Endodermal cell (in vitro differentiated cells): ENCODE data around the gene DBNDD2. TPM values are rescaled to one million over a fixed set of nuclear protein-coding genes. Genes with fewer than 3 reads are reported as not detected.

Experiments used
- DNase-seq: peaks from one replicate; pipeline ENCODE4 v3.0.0-alpha.2; 2017
- H3K27ac ChIP-seq: 2 replicates; pipeline ENCODE4 v1.5.1; 2013; ENCODE audit warnings: mild to moderate bottlenecking, low read depth, low read length, moderate library complexity
- H3K27me3 ChIP-seq: 2 replicates; pipeline ENCODE4 v1.6.1; 2013; ENCODE audit warnings: mild to moderate bottlenecking, low read length, moderate library complexity; ENCODE audit not compliant: insufficient read depth, control insufficient read depth, poor library complexity, severe bottlenecking
- H3K36me3 ChIP-seq: 2 replicates; pipeline ENCODE4 v1.7.0; 2013; ENCODE audit warnings: mild to moderate bottlenecking, low read length, moderate library complexity; ENCODE audit not compliant: control insufficient read depth, insufficient read depth
- H3K4me1 ChIP-seq: one replicate; pipeline ENCODE4 v1.7.0; 2013; ENCODE audit warnings: low read length; ENCODE audit not compliant: control insufficient read depth, insufficient read depth
- H3K4me3 ChIP-seq: 2 replicates; pipeline ENCODE4 v1.5.1; 2013; ENCODE audit warnings: mild to moderate bottlenecking, low read length, moderate library complexity
- H3K9ac ChIP-seq: 2 replicates; pipeline ENCODE4 v1.6.1; 2013; ENCODE audit warnings: mild to moderate bottlenecking, low read length, moderate library complexity; ENCODE audit not compliant: poor library complexity, severe bottlenecking; ENCODE audit errors: extremely low read depth
- H3K9me3 ChIP-seq: 2 replicates; pipeline ENCODE4 v1.6.1; 2013; ENCODE audit warnings: mild to moderate bottlenecking, low read length, moderate library complexity; ENCODE audit not compliant: control insufficient read depth
- H3K27ac Mint-ChIP-seq: 2 replicates; pipeline ENCODE4 v1.8.0; 2020; ENCODE audit warnings: mixed read lengths
- H3K27me3 Mint-ChIP-seq: 2 replicates; pipeline ENCODE4 v1.8.0; 2021; ENCODE audit warnings: mild to moderate bottlenecking, mixed read lengths; ENCODE audit not compliant: insufficient read depth
- H3K36me3 Mint-ChIP-seq: 2 replicates; pipeline ENCODE4 v1.8.0; 2020; ENCODE audit warnings: low read depth, mixed read lengths
- H3K4me1 Mint-ChIP-seq: 2 replicates; pipeline ENCODE4 v1.8.0; 2020; ENCODE audit warnings: mixed read lengths
- H3K4me3 Mint-ChIP-seq: 2 replicates; pipeline ENCODE4 v1.8.0; 2020; ENCODE audit warnings: mild to moderate bottlenecking, moderate library complexity, mixed read lengths
- H3K9me3 Mint-ChIP-seq: 2 replicates; pipeline ENCODE4 v1.8.0; 2020; ENCODE audit warnings: mild to moderate bottlenecking, mixed read lengths
- CTCF ChIP-seq: fragments of 200-600 bp; sonication (generic); conservative IDR thresholded peaks from 2 replicates; pipeline ENCODE4 v1.5.0; 2021; ENCODE audit warnings: antibody characterized with exemption, mild to moderate bottlenecking
- WGBS, 2 experiments: methylation state at CpG; one replicate each; pipeline versions ENCODE4 v1.1.5 to v1.1.7; 2013; ENCODE audit warnings: missing lambda C conversion rate in 2 of 2, mixed read lengths in 1 of 2; ENCODE audit not compliant: insufficient coverage in 1 of 2, insufficient read length in 1 of 2; 5-methylcytosine and 5-hydroxymethylcytosine counted together
- total RNA-seq, 2 donors: library from RNA; stranded (reverse); fragmentation: NEBNext Ultra II Directional in 1 of 2; extraction: Animal tissue kit (Norgen Biotek cat#: 25700) in 1 of 2; gene quantifications; 2 replicates in 1 of 2; 3 replicates in 1 of 2; pipeline ENCODE4 v1.2.1, GENCODE V29; 2021

DBNDD2 gene
- total RNA-seq, 2 donors from 2014 or later = 63.2 to 69.1 TPM

DNA sequence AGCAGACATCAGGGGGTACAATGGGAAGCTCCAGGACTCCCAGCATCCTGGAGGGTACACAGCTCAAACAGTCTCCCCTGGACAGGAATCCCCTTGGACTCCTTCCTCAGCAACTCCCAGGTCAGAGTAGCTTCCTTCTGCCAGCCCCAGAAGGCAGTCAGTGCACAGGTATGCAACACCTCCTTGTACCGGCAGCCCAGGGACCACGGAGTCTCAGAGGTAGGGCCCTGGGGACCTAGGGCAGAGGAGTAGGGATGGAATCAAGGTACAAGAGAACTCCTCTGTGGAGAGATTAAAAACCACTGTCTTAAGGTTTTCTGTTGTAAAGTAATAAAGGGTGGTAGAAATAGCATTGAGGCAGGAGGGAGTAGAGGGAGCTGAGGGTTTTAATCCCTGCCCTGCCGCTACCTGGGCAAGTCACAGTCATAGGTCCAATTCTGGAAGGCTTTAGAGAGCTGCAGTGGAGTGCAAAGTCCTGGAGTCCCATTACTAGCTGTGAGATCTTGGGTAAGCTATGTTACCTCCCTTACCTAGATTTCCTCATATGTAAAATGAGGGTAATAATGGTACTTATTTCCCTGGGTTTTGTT lies 37.4 kb upstream of the DBNDD2 start:
- peaks cover 13% of the 10 kb centered on the region for H3K4me1 Mint-ChIP-seq
- Histone ChIP-seq H3K9me3 (no peaks in the 10 kb centered on the region), H3K36me3 (peaks cover 58% of the 10 kb centered on the region), H3K4me3 (no peak overlapping the region), H3K4me1 (peaks cover 17% of the 10 kb centered on the region), H3K27me3 (no peaks in the 10 kb centered on the region), H3K27ac (no peak overlapping the region), H3K9ac (no peak overlapping the region)
- no peak for DNase-seq
- TF ChIP-seq CTCF = no peak
- no peaks in the 10 kb centered on the region for H3K9me3 Mint-ChIP-seq
- peaks cover 12% of the 10 kb centered on the region for H3K27me3 Mint-ChIP-seq
- no peak overlapping the region for H3K4me3 Mint-ChIP-seq
- H3K36me3 Mint-ChIP-seq = peaks cover 27% of the 10 kb centered on the region
- H3K27ac Mint-ChIP-seq = no peak overlapping the region
- WGBS, 2 experiments = 91 to 100% methylated on average over 3 of the region's 3 CpGs

DNA sequence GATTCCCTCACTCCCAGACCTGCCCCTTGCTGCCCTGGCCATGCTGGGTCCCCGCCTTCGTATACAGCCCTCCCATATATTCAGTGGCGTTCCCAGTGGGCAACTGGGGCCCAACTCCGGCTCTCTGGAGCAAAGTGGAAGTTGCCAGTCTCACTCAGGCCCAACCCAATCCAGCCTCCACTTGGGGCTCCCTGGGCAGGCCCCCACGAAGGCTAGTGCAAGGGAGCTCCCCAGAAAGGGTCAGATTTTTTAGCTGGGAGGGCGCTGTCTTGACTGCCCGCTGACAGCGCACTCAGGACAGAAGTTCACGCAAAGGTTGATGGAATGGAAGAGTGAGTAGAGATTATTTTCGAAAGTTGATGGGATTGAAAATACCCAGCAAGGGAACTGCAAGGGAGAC lies 35.8 kb upstream of the DBNDD2 start:
- no peak overlapping the region for H3K4me3 ChIP-seq
- Mint-ChIP-seq H3K4me1 (peaks cover 27% of the 10 kb centered on the region), H3K27me3 (peaks cover 12% of the 10 kb centered on the region), H3K4me3 (peak overlapping the region; percentile 57), H3K27ac (no peak overlapping the region), H3K9me3 (no peaks in the 10 kb centered on the region), H3K36me3 (peaks cover 15% of the 10 kb centered on the region)
- peaks cover 43% of the 10 kb centered on the region for H3K36me3 ChIP-seq
- no peak for TF ChIP-seq CTCF
- peaks cover 25% of the 10 kb centered on the region for H3K4me1 ChIP-seq
- no peak overlapping the region for H3K27ac ChIP-seq
- H3K9me3 ChIP-seq = no peaks in the 10 kb centered on the region
- H3K9ac ChIP-seq = no peak overlapping the region
- WGBS, 2 experiments = 95 to 96% methylated on average over 6 to 10 of the region's 10 CpGs
- DNase-seq = no peak
- H3K27me3 ChIP-seq = no peaks in the 10 kb centered on the region

DNA sequence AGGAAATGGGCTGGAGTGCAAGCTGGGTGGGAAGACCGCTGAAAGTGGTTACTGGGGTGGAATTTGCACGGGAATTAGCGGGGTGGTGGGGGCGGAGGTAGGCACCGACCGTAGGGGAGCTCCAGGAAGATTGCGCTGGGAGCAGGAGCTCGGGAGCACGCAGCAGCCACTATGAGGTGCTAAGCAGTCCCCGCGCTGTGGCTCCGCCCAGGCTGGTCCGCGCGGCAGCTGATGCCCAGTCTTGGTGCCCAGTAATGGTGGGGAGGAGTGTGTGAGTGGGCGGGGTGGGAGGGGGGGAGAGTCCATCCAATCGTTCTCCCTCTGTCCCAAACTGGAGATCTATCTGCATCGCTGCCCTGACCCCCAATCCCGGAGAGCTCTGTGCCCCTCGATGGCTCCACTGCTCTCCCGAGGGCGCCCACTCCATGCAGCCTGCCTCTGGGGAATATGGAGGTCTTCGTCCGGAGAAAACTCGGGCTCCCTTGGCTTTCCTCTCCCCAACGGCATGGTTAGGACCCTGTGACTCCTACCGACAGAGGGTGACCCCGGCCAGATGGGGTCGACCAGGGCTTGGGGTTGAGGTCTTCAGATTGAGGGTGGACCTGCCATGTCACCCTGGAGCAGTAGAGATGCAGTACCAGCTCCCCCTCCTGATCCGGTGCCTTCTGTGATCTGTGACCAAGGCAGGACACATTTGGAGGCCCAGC lies 35.3 kb upstream of the DBNDD2 start:
- DNase-seq = peak; percentile 81
- H3K4me3 ChIP-seq = no peak overlapping the region
- Mint-ChIP-seq H3K27ac (no peak overlapping the region), H3K4me3 (peak overlapping the region; percentile 57), H3K36me3 (peaks cover 10% of the 10 kb centered on the region), H3K4me1 (peaks cover 31% of the 10 kb centered on the region), H3K9me3 (no peaks in the 10 kb centered on the region), H3K27me3 (peaks cover 12% of the 10 kb centered on the region)
- peaks cover 37% of the 10 kb centered on the region for H3K36me3 ChIP-seq
- H3K9me3 ChIP-seq = no peaks in the 10 kb centered on the region
- no peak overlapping the region for H3K27ac ChIP-seq
- no peaks in the 10 kb centered on the region for H3K27me3 ChIP-seq
- peaks cover 29% of the 10 kb centered on the region for H3K4me1 ChIP-seq
- no peak for TF ChIP-seq CTCF
- 90% methylated on average over 18 to 30 of the region's 30 CpGs for WGBS, 2 experiments
- H3K9ac ChIP-seq = no peak overlapping the region
